GM19043 (cell line): Measurements from ENCODE around the gene ENTR1.

Experiments
- ATAC-seq: cut with Tn5 transposase; IDR thresholded peaks from one replicate; pipeline ENCODE4 v1.9.1; 2021; ENCODE audit warnings: low read depth; ENCODE audit not compliant: unreplicated experiment

ENTR1 gene

GRCh38 chr9:136399176-136400037, 11.0 kb downstream of the ENTR1 start:
- no peak for ATAC-seq

- no peak for ATAC-seq
Observed at GRCh38 chr9:136398286-136398685, 12.1 kb downstream of the ENTR1 start.

- ATAC-seq, result no peak
Observed at GRCh38 chr9:136397643-136398042, 12.8 kb downstream of the ENTR1 start.

- ATAC-seq, result no peak
Observed at GRCh38 chr9:136396219-136396515, 14.2 kb downstream of the ENTR1 start.

GRCh38 chr9:136395345-136396218, 14.8 kb downstream of the ENTR1 start:
- no peak for ATAC-seq

GRCh38 chr9:136395020-136395340, 15.4 kb downstream of the ENTR1 start:
- no peak for ATAC-seq

- no peak for ATAC-seq
Observed at GRCh38 chr9:136394312-136395019, 15.9 kb downstream of the ENTR1 start.

- no peak for ATAC-seq
Observed at GRCh38 chr9:136393531-136393930, 16.9 kb downstream of the ENTR1 start.

- no peak for ATAC-seq
Observed at GRCh38 chr9:136392538-136393449, 17.6 kb downstream of the ENTR1 start.

- no peak for ATAC-seq
Observed at GRCh38 chr9:136391737-136392537, 18.5 kb downstream of the ENTR1 start.

- ATAC-seq, result no peak
Observed at GRCh38 chr9:136389396-136389795, 21.0 kb downstream of the ENTR1 start.

GRCh38 chr9:136387217-136387616, 23.2 kb downstream of the ENTR1 start:
- ATAC-seq, result no peak

GRCh38 chr9:136386018-136386417, 24.4 kb downstream of the ENTR1 start:
- no peak for ATAC-seq

- ATAC-seq, result no peak
Observed at GRCh38 chr9:136385015-136385414, 25.4 kb downstream of the ENTR1 start.

GRCh38 chr9:136383436-136383835, 27.0 kb downstream of the ENTR1 start:
- no peak for ATAC-seq

- no peak for ATAC-seq
Observed at GRCh38 chr9:136381966-136382513, 28.4 kb downstream of the ENTR1 start.

GRCh38 chr9:136381311-136381710, 29.1 kb downstream of the ENTR1 start:
- ATAC-seq, result no peak

GRCh38 chr9:136380381-136380780, 30.0 kb downstream of the ENTR1 start:
- no peak for ATAC-seq

GRCh38 chr9:136379891-136380290, 30.5 kb downstream of the ENTR1 start:
- ATAC-seq, result no peak
